CD4-positive, CD25-positive, alpha-beta regulatory T cell (primary cell): ENCODE measurements around the gene PCSK9. TPM values are rescaled to one million over a fixed set of nuclear protein-coding genes. Genes with fewer than 3 reads are reported as not detected.
A peak's percentile ranks its signal among the peaks of the same experiment; 100 is the strongest.

Experiments
- ATAC-seq, 2 donors: fragments of 150-1000 bp; cut with Tn5 transposase; one replicate each; pipeline ENCODE4 v1.10.0; 2021; ENCODE audit warnings: low read depth in 2 of 2, moderate number of reproducible peaks in 2 of 2, moderate library complexity in 1 of 2
- DNase-seq, 3 donors: peaks; one replicate each; pipeline versions ENCODE4 v3.0.0 to v3.0.0-alpha.2; 2012 to 2022; ENCODE audit warnings: mixed read lengths in 1 of 3
- H3K27ac ChIP-seq: one replicate; pipeline ENCODE4 v1.7.0; 2013; ENCODE audit warnings: mild to moderate bottlenecking, low read length; ENCODE audit not compliant: insufficient read depth, poor library complexity, severe bottlenecking
- H3K27me3 ChIP-seq: one replicate; pipeline ENCODE4 v1.7.0; 2013; ENCODE audit warnings: low read length; ENCODE audit not compliant: control insufficient read depth, insufficient read depth
- H3K36me3 ChIP-seq: one replicate; pipeline ENCODE4 v1.7.0; 2013; ENCODE audit warnings: mild to moderate bottlenecking, low read length, moderate library complexity; ENCODE audit not compliant: control insufficient read depth, insufficient read depth
- H3K4me1 ChIP-seq: 2 replicates; pipeline ENCODE4 v1.7.0; 2013; ENCODE audit warnings: mild to moderate bottlenecking, low read length; ENCODE audit not compliant: insufficient read depth, control insufficient read depth, poor library complexity, severe bottlenecking
- H3K4me3 ChIP-seq: one replicate; pipeline ENCODE4 v1.7.0; 2013; ENCODE audit warnings: low read depth, mild to moderate bottlenecking, low read length, moderate library complexity
- H3K9me3 ChIP-seq, 2 experiments: 1 replicate in 1 of 2; 2 replicates in 1 of 2; pipeline ENCODE4 v1.7.0; 2013; ENCODE audit warnings: low read length in 2 of 2, mild to moderate bottlenecking in 1 of 2, moderate library complexity in 1 of 2; ENCODE audit not compliant: control insufficient read depth in 2 of 2
- H3K27ac Mint-ChIP-seq, 3 donors: one replicate each; pipeline ENCODE4 v1.8.0; 2020 to 2022; ENCODE audit warnings: mild to moderate bottlenecking in 3 of 3, mixed read lengths in 3 of 3, moderate library complexity in 2 of 3
- H3K27me3 Mint-ChIP-seq: one replicate; pipeline ENCODE4 v1.8.0; 2022; ENCODE audit warnings: mild to moderate bottlenecking, mixed read lengths
- H3K36me3 Mint-ChIP-seq: one replicate; pipeline ENCODE4 v1.8.0; 2020; ENCODE audit warnings: mixed read lengths
- H3K4me1 Mint-ChIP-seq, 4 donors: one replicate each; pipeline ENCODE4 v1.8.0; 2020 to 2022; ENCODE audit warnings: mixed read lengths in 4 of 4, mild to moderate bottlenecking in 1 of 4
- H3K4me3 Mint-ChIP-seq, 4 donors: one replicate each; pipeline ENCODE4 v1.8.0; 2020 to 2022; ENCODE audit warnings: mild to moderate bottlenecking in 4 of 4, mixed read lengths in 4 of 4, moderate library complexity in 3 of 4
- H3K9me3 Mint-ChIP-seq, 7 donors: one replicate each; pipeline ENCODE4 v1.8.0; 2020 to 2022; ENCODE audit warnings: mixed read lengths in 7 of 7, mild to moderate bottlenecking in 3 of 7, moderate library complexity in 2 of 7
- polyA plus RNA-seq, 4 donors: library from polyadenylated mRNA; unstranded; fragments of 300-500 nt; fragmentation: Illumina TruSeq; gene quantifications; one replicate each; pipeline ENCODE4 v1.2.3, GENCODE V29; 2021
- total RNA-seq: library from RNA; stranded (reverse); gene quantifications from one replicate; pipeline ENCODE4 v1.2.3, GENCODE V29; 2022

The PCSK9 gene
- total and polyA plus RNA-seq, 5 donors from 2014 or later, result not detected

GRCh38 chr1:55001311-55001710, 38.0 kb upstream of the PCSK9 start:
- no peak overlapping the region for H3K27ac ChIP-seq
- H3K27me3 Mint-ChIP-seq, result peaks cover 26% of the 10 kb centered on the region
- peaks cover 7% of the 10 kb centered on the region for H3K4me1 ChIP-seq
- no peaks in the 10 kb centered on the region for H3K36me3 ChIP-seq
- H3K4me1 Mint-ChIP-seq, result peaks cover 0 to 11% (median 3%) of the 10 kb centered on the region in 4 donors
- no peak overlapping the region for H3K27ac Mint-ChIP-seq
- H3K36me3 Mint-ChIP-seq, result no peaks in the 10 kb centered on the region
- DNase-seq (no peak), ATAC-seq (no peak)
- no peak overlapping the region for H3K4me3 Mint-ChIP-seq
- H3K4me3 ChIP-seq, result no peak overlapping the region
- H3K9me3 ChIP-seq, result no peaks in the 10 kb centered on the region
- H3K27me3 ChIP-seq, result peaks cover 13% of the 10 kb centered on the region
- H3K9me3 Mint-ChIP-seq, result no peaks in the 10 kb centered on the region

GRCh38 chr1:55002686-55003085, 36.7 kb upstream of the PCSK9 start:
- Mint-ChIP-seq H3K4me1 (no peaks in the 10 kb centered on the region), H3K27ac (no peak overlapping the region), H3K27me3 (peaks cover 14% of the 10 kb centered on the region), H3K4me3 (no peak overlapping the region), H3K36me3 (no peaks in the 10 kb centered on the region), H3K9me3 (no peaks in the 10 kb centered on the region)
- no peak for ATAC-seq
- Histone ChIP-seq H3K4me1 (no peaks in the 10 kb centered on the region), H3K36me3 (no peaks in the 10 kb centered on the region), H3K9me3 (no peaks in the 10 kb centered on the region), H3K27me3 (peaks cover 9% of the 10 kb centered on the region), H3K27ac (no peak overlapping the region), H3K4me3 (no peak overlapping the region)
- DNase-seq, result no peak

GRCh38 chr1:55005351-55006140, 33.8 kb upstream of the PCSK9 start:
- Histone ChIP-seq H3K9me3 (no peaks in the 10 kb centered on the region), H3K4me3 (no peak overlapping the region), H3K27me3 (peaks cover 3% of the 10 kb centered on the region), H3K36me3 (no peaks in the 10 kb centered on the region), H3K27ac (no peak overlapping the region), H3K4me1 (no peaks in the 10 kb centered on the region)
- no peaks in the 10 kb centered on the region for H3K9me3 Mint-ChIP-seq
- H3K36me3 Mint-ChIP-seq, result no peaks in the 10 kb centered on the region
- no peak for DNase-seq
- no peak overlapping the region for H3K4me3 Mint-ChIP-seq
- no peak for ATAC-seq
- no peak overlapping the region for H3K27ac Mint-ChIP-seq
- H3K4me1 Mint-ChIP-seq, result no peaks in the 10 kb centered on the region
- H3K27me3 Mint-ChIP-seq, result no peaks in the 10 kb centered on the region

GRCh38 chr1:55006931-55007330, 32.4 kb upstream of the PCSK9 start:
- no peak for DNase-seq
- Mint-ChIP-seq H3K27ac (no peak overlapping the region), H3K27me3 (no peaks in the 10 kb centered on the region), H3K4me3 (no peak overlapping the region), H3K4me1 (no peaks in the 10 kb centered on the region), H3K36me3 (no peaks in the 10 kb centered on the region), H3K9me3 (no peaks in the 10 kb centered on the region)
- ATAC-seq, result no peak
- H3K4me1 ChIP-seq, result no peaks in the 10 kb centered on the region
- no peak overlapping the region for H3K4me3 ChIP-seq
- H3K36me3 ChIP-seq, result no peaks in the 10 kb centered on the region
- H3K27ac ChIP-seq, result no peak overlapping the region
- H3K27me3 ChIP-seq, result peaks cover 3% of the 10 kb centered on the region
- H3K9me3 ChIP-seq, result no peaks in the 10 kb centered on the region

- Mint-ChIP-seq H3K9me3 (no peaks in the 10 kb centered on the region), H3K27me3 (peaks cover 5% of the 10 kb centered on the region), H3K36me3 (no peaks in the 10 kb centered on the region), H3K4me3 (no peak overlapping the region), H3K4me1 (no peaks in the 10 kb centered on the region), H3K27ac (no peak overlapping the region)
- no peak for ATAC-seq
- DNase-seq, result no peak
- Histone ChIP-seq H3K9me3 (no peaks in the 10 kb centered on the region), H3K27ac (no peak overlapping the region), H3K4me1 (no peaks in the 10 kb centered on the region), H3K4me3 (no peak overlapping the region), H3K27me3 (peaks cover under 1% of the 10 kb centered on the region), H3K36me3 (no peaks in the 10 kb centered on the region)
Observed at GRCh38 chr1:55007625-55008024, 31.7 kb upstream of the PCSK9 start.

GRCh38 chr1:55010194-55010886, 29.0 kb upstream of the PCSK9 start:
- Mint-ChIP-seq H3K4me3 (no peak overlapping the region), H3K4me1 (no peaks in the 10 kb centered on the region), H3K36me3 (no peaks in the 10 kb centered on the region), H3K27me3 (peaks cover 7% of the 10 kb centered on the region), H3K27ac (no peak overlapping the region), H3K9me3 (peaks cover 0 to 1% (median 0%) of the 10 kb centered on the region in 7 donors)
- ATAC-seq (no peak), DNase-seq (no peak)
- no peaks in the 10 kb centered on the region for H3K9me3 ChIP-seq
- H3K36me3 ChIP-seq, result no peaks in the 10 kb centered on the region
- H3K4me1 ChIP-seq, result no peaks in the 10 kb centered on the region
- no peak overlapping the region for H3K4me3 ChIP-seq
- H3K27me3 ChIP-seq, result no peaks in the 10 kb centered on the region
- H3K27ac ChIP-seq, result no peak overlapping the region

- peaks cover 7% of the 10 kb centered on the region for H3K27me3 Mint-ChIP-seq
- H3K36me3 Mint-ChIP-seq, result no peaks in the 10 kb centered on the region
- no peak overlapping the region for H3K27ac ChIP-seq
- no peaks in the 10 kb centered on the region for H3K4me1 ChIP-seq
- no peaks in the 10 kb centered on the region for H3K36me3 ChIP-seq
- no peak overlapping the region for H3K4me3 Mint-ChIP-seq
- ATAC-seq (no peak), DNase-seq (no peak)
- no peak overlapping the region for H3K4me3 ChIP-seq
- peaks cover 0 to 1% (median 0%) of the 10 kb centered on the region in 7 donors for H3K9me3 Mint-ChIP-seq
- no peaks in the 10 kb centered on the region for H3K4me1 Mint-ChIP-seq
- H3K27ac Mint-ChIP-seq, result no peak overlapping the region
- H3K9me3 ChIP-seq, result no peaks in the 10 kb centered on the region
- no peaks in the 10 kb centered on the region for H3K27me3 ChIP-seq
Observed at GRCh38 chr1:55010887-55011217, 28.5 kb upstream of the PCSK9 start.

GRCh38 chr1:55012661-55013060, 26.7 kb upstream of the PCSK9 start:
- Mint-ChIP-seq H3K36me3 (no peaks in the 10 kb centered on the region), H3K4me3 (no peak overlapping the region), H3K27me3 (peaks cover 7% of the 10 kb centered on the region), H3K27ac (peak overlapping the region in 1 of 3 donors; percentile 27), H3K9me3 (peaks cover 0 to 1% (median 0%) of the 10 kb centered on the region in 7 donors), H3K4me1 (no peaks in the 10 kb centered on the region)
- DNase-seq (no peak), ATAC-seq (no peak)
- Histone ChIP-seq H3K27ac (no peak overlapping the region), H3K36me3 (no peaks in the 10 kb centered on the region), H3K9me3 (no peaks in the 10 kb centered on the region), H3K4me3 (no peak overlapping the region), H3K4me1 (no peaks in the 10 kb centered on the region), H3K27me3 (no peaks in the 10 kb centered on the region)
